ENCODE measurements around the gene TRIM10.

GRCh38 chr6:30145818-30146217 lies 15.2 kb downstream of the TRIM10 start:
- TF ChIP-seq POLR2A (IDR thresholded peaks at IDR 0.05; ENCODE audit: extremely low read depth, insufficient read length), result no peak
- TF ChIP-seq MYC (IDR thresholded peaks at IDR 0.05; ENCODE audit: low read depth, low read length), result no peak
- no peak for TF ChIP-seq CTCF (IDR thresholded peaks at IDR 0.05; ENCODE audit: low read depth, low read length)

All from NB4 (cell line).